NCI-H524 treated with DMSO at 0.1 percent for 48 hours (cell line): ENCODE results near the gene PPP6R3.

Experiments
- DNase-seq: peaks from one replicate; lab custom pipeline; 2025; lab: John Stamatoyannopoulos, UW

PPP6R3 gene

GRCh38 chr11:68651985-68652682 lies 191.6 kb downstream of the PPP6R3 start:
- no peak for DNase-seq

GRCh38 chr11:68652683-68653156 lies 192.2 kb downstream of the PPP6R3 start:
- no peak for DNase-seq

- no peak for DNase-seq
These were observed 193.2 kb downstream of the PPP6R3 start for GRCh38 chr11:68653486-68654430.

- DNase-seq = no peak
These were observed 194.4 kb downstream of the PPP6R3 start for GRCh38 chr11:68654978-68655377.

- DNase-seq = no peak
These were observed 194.9 kb downstream of the PPP6R3 start for GRCh38 chr11:68655406-68655805.

- DNase-seq = no peak
These were observed 195.3 kb downstream of the PPP6R3 start for GRCh38 chr11:68655806-68656205.

- no peak for DNase-seq
These were observed 196.6 kb downstream of the PPP6R3 start for GRCh38 chr11:68657021-68657780.

- DNase-seq = no peak
These were observed 197.5 kb downstream of the PPP6R3 start for GRCh38 chr11:68658097-68658496.

GRCh38 chr11:68658661-68659060 lies 198.1 kb downstream of the PPP6R3 start:
- no peak for DNase-seq

- DNase-seq = no peak
These were observed 198.8 kb downstream of the PPP6R3 start for GRCh38 chr11:68659158-68659921.

GRCh38 chr11:68660066-68660810 lies 199.7 kb downstream of the PPP6R3 start:
- DNase-seq = no peak

- no peak for DNase-seq
These were observed 200.5 kb downstream of the PPP6R3 start for GRCh38 chr11:68661014-68661413.

GRCh38 chr11:68661697-68662603 lies 201.4 kb downstream of the PPP6R3 start:
- DNase-seq = no peak

- DNase-seq = no peak
These were observed 203.0 kb downstream of the PPP6R3 start for GRCh38 chr11:68663482-68664010.

GRCh38 chr11:68664141-68664540 lies 203.6 kb downstream of the PPP6R3 start:
- no peak for DNase-seq

- no peak for DNase-seq
These were observed 204.4 kb downstream of the PPP6R3 start for GRCh38 chr11:68664906-68665305.
